NCI-H1694 treated with DMSO at 0.1 percent for 48 hours (cell line): ENCODE results near the gene POU2AF1.
A peak's percentile ranks its signal among the peaks of the same experiment; 100 is the strongest.

Experiments
- DNase-seq: peaks from one replicate; lab custom pipeline; 2025; lab: John Stamatoyannopoulos, UW

POU2AF1 gene, protein sequence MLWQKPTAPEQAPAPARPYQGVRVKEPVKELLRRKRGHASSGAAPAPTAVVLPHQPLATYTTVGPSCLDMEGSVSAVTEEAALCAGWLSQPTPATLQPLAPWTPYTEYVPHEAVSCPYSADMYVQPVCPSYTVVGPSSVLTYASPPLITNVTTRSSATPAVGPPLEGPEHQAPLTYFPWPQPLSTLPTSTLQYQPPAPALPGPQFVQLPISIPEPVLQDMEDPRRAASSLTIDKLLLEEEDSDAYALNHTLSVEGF

DNA sequence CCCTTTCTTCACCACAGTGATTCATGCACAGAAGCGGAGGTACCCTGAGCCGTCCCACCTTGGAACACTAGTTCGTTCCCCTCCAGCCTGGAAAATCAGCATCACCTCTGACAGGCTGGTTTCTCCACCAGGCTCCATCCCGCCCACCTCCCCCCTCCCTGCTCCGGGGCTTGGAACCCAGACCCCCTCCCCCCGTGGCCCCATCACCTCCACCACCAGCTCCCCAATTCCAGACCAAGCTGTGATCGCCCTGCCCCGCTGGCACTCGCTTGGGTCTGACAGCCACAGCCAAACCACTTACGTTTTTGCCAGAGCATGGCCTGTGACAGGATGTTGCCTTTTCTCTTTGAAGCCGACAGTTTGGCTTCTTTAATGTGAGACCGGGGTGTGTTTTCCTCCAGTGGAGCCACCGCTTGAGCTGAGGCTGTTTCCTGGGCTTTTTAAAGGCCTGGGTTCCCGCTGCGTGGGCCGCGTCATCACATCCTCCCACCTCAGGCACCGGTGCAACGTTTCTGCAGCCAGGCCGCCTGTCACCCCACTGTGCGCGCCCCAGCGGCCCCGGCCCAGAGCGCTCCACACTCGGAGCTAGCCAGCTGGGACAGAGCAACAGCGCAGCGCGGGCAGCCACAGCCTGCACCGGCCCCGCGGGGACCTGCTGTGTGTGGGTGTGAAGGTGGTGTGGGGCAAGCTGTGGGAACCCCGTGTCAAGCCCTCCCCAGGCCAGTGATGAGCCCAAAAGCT lies at the start of gene POU2AF1:
POU2AF1 (minus strand) TSS at position 415 of the 741 bp plus-strand sequence; CDS start at position 317, 98 bp downstream.
- DNase-seq = no peak

DNA sequence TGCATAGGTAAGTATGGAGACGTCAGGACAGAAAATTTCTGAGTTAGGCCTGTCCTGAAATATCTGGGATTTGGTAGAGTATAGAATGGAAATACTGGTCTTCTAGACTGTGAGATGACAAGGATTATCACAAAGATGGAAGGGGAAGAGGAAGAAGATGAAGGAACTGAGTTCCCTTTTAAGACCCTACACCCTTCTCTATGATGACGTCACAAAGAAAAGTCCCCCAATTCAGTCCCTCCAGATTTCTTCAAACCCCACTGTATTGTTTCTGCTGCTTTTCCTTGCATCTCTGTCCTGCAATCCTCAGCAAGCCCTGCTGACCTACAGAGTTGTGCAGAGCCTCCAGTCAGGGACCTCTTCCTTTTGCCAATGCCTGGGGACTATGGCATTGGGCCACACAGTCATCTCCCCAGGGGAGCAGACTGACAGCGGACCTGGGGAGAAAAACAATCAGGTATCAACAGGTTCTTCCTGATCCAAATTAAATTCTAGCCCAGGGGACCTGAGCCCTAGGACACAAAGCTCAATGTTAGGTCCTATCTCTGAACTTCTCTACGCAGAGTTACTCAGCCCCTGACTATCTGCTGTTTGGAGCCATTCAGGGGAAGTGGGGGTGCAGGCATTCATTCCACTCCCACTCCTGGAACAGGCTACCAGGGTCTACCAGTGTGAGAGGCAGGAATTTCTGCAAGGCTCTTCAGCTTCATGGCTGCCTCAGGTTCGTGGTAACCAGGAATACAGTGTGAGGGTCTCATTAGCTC lies 49.2 kb upstream of the POU2AF1 start:
- DNase-seq = no peak

DNA sequence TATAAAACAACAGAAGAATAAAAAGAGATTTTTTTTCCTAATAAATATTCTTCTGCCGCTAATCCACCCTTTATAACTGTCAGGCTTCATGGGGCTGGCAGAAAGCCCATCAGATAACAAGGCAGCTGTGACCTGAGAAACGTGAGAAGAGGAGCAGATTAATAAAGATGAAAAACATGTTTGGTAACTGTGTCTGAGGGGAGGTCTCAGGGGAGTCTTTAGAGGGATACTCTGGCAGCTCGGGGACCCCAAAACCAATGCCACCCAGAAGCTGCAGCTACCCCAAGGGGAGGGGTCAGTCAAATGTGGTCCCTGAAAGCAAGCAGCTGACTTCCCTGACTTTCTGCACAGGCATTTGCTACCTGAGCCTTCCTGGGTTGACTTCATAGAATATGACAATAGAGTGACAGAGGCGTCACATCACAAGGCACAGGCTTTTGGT lies 48.4 kb upstream of the POU2AF1 start:
- peak; percentile 58 for DNase-seq

DNA sequence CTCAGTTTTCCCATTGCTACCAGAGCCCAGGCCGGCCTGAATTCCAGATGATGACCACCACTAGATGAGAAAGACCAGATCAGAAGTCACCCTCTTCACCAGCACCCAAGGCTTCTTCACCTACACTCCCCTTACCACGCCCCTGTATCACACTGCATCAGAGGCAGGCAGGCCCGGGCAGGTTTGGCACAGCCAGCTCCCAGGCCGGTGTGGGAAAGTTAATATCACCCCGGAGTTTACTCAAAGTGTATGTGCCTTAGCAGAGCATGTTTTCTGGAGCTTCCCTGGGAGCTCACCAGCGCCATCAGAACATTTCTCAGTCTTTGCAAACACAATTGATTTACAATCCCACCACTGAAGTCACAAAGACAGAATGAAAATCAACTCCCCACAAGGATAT lies 47.5 kb upstream of the POU2AF1 start:
- DNase-seq = peak; percentile 35

DNA sequence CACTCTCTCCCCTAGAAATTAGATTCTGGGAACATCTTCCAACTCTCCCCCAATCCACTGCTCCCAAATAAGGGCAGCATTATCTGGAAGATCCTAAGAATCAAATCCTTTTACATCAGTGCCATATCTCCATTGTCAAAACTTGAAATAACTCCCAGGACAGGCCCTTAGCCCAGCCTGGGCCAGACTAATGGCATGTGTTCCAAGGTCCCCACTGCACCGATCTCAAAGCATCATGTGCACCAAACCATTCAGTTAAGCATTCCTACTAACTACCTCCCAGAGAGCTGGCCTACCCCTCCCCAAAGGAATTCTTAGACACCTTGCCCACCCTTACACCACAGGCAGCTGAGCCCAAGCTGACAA lies 44.2 kb upstream of the POU2AF1 start:
- DNase-seq = no peak

DNA sequence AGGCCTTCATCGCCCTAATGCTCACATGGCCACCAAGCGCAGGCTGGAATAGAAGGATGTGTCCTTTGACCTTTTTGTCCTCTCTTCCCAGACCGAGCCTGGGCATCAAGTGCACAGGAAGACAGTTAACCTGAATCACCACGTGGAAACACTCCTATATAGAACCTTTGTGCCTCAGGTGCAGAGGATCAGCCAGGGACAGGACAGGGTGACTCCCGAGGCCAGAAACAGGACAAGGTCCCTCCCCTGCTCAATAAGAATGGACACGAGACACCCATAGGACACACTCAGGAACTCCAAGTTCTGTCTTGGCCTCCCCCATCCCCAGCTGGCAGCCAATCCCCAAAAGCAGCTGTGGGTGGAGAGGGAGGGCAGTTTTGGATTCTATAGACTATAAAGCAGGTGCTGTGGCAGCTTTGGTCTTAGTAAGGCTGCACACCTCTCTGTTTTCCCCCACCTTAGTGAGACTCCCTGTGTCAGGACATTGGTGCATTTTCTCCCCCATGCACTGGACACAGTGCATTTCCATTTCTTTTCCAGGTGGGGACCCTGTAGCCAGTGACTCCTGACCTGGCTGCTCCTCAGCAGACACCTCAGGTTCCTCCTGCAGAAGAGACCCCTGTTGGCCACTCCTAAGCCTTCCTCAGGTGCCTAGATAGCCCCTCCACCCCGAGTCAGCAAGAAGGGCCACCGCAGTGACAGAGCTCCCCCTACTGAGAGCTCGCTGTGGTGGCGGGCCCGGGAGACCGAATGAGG lies 43.6 kb upstream of the POU2AF1 start:
- peak; percentile 10 for DNase-seq

DNA sequence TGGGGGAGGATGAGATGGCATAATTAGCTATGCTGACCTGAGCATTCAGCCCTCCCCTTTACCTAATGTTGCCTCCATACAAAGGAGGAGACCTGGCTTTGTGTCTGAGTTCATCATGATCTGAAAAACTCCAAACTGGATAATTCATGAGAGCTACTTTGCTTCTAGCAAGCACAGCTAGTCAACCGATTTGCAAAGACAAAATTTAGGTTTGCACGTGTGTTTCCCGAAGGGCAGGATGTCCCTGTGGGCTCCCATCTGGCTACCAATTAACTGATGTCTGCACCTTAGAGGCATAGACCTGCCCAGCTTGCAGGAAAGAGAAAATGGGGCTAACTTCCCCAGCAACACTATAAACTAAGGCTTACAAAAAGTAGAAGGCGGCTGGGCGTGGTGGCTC lies 42.2 kb upstream of the POU2AF1 start:
- DNase-seq = no peak

GRCh38 chr11:111419641-111420327 lies 40.7 kb upstream of the POU2AF1 start:
- DNase-seq = no peak

- no peak for DNase-seq
Measured at GRCh38 chr11:111419181-111419580, 40.1 kb upstream of the POU2AF1 start.

- DNase-seq = no peak
Measured at GRCh38 chr11:111418436-111418787, 39.3 kb upstream of the POU2AF1 start.

DNA sequence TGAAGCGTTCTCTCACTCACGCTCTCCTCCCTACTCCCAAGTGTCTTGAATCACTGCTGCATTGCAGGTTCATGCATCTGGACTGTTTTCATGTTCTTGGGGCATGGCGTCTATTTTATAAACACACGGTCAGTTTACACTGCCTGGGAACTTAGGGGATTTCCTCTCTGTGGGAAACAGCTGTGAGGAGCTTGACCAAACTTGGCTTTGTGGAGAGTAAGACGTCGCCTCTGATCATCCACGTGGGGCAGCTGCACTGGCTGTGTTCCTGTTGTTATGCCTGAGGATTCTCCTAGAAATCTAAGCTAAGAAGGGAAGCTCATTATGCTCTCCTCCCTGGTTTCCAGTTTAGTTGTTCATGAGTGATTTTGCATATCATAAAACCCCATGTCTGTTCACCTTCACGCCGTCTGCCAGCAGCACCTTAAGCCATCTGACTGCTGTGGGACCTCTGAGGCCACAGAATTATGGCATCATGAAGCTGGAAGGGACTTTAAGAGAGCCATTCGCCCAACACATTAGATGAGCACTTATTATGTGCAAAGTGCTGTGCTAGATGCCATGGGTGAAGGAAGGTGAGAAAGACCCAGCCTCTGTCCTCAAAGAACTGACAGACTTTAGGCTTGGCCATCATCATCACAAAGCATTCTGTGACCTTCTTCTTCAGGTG lies 38.8 kb upstream of the POU2AF1 start:
- no peak for DNase-seq

DNA sequence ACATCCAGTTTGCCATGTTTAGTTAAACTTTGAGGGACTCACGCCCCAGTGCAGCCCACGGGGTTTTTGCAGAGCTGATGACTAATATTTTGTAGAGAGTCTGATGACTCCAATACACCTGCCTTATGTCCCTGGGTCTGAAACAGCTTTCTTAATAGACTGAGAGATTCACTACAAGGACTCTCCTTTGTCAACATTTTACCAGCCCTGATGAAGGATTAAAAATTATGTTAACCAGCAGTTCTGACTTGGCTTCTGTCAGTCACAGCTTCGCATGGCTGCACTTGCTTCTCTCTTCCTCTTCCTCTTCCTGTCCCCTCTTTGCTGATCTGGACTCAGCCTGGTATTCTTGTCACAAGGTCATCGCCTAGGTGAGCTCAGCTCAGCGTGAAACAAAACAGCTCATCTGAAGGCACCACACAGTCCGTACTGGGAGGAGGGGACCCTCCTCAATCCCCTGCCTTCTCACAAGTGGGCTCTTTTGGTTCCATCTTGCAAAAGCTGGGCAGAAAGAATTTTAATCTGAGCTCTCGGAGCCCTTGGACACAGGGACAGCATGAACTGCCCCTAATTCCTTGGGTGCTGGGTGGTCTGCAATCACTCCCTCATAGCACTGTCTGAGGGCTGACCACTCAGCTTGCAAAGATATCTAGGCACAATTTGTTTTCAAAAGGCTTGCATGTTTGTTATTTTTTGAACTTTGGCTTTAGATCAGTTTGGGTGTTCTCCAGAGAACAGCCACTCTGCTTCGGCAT lies 38.1 kb upstream of the POU2AF1 start:
- no peak for DNase-seq

DNA sequence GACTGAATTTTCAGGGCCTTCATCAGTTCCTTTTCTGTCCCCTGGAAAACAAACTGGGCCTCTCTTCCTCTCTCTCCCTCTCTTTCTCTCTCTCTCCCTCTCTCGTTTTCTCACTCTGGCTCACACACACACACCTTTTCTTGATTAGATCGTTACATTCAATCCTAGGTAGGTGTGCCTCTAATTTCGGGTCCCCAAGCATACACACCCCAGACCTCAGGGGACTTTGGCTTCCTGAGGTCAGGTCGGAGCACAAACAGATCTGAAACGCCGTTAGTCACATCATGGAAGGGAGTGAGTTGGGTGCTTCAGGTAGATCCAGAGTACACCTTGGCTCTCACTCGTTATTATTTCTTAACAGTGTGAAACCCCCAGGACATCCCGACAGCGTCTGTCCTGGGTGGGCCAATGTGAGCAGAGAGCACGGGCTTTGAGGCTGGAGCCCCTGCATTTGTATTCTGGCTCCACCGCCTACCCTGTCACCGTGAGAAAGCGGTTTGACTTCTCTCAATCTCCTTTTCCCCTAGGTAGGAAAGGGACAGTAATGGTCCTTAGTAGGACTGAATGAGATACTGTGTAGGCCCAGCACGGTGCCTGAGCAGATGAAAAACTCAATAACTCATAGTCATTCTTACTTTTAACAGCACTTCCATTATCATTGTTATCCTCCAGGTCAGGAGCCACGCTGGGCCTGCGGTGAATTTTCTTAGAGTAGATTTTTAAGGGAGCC lies 37.3 kb upstream of the POU2AF1 start:
- DNase-seq = no peak

GRCh38 chr11:111414936-111415335 lies 35.9 kb upstream of the POU2AF1 start:
- no peak for DNase-seq

DNA sequence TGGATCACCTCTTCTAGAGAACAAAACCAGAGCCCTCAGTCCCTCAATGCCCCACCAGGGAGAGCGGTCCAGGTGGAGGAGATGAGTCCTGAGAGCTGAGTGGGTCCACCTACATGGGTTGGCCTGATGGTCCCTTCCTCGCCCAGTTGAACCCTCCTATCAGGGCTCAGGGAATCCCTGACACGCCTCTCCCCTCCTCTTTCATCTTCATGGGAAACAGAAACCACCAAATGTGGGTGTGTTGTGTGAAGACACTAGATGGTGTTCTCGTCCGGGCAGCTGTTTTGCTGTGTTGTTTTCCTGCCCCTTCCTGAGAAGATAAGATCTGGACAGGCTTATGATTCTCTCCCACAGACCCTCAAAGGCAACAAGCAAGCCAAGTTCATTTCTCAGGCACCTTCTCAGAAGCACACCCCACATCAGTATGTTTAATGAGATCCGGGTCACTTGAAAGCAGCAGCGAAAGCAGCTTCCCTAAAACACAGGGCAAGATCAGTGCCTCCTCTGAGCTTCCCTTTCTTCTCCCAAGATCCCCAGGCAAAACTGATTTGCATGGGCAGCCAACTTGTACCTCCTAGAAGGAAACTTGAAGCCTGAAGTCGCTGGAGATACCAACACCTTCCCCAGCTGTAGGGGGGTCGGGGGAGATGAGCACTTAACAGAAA lies 35.3 kb upstream of the POU2AF1 start:
- DNase-seq = no peak

GRCh38 chr11:111413849-111414248 lies 34.8 kb upstream of the POU2AF1 start:
- no peak for DNase-seq

DNA sequence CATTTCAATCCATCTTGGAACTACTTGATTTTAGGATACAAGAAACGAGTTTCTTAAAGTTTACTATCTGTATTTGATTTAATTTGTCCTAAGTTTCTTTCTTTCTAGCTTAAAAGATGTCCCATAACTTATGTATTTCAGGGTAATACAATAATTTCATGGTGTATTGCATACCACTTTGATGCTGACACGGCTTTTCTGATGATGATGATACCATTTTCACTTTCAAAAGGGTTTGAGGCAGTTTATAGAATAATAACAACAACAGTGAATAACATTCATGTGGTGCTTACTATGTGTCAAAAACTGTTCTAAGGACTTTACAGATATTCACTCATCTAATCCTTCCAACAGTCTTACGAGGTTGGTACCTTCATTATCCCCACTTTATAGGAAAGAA lies 33.2 kb upstream of the POU2AF1 start:
- no peak for DNase-seq

DNA sequence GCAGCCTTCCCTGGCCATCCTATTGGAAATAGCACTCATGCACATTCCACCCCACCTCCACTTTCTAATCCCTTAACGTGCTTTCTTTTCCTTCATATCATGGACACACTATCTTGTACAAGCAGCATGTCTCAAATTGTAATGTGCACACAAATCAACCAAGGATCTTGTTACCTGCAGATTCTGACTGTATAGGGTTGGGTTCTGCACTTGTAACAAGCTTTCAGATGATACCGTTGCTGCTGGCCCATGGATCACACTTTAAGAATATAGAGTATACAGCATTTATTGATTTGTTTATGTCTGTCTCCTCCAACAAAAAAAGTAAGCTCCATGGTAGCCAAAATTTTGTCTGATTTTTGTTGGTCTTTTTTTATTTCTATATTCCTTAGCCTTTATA lies 32.4 kb upstream of the POU2AF1 start:
- no peak for DNase-seq

DNA sequence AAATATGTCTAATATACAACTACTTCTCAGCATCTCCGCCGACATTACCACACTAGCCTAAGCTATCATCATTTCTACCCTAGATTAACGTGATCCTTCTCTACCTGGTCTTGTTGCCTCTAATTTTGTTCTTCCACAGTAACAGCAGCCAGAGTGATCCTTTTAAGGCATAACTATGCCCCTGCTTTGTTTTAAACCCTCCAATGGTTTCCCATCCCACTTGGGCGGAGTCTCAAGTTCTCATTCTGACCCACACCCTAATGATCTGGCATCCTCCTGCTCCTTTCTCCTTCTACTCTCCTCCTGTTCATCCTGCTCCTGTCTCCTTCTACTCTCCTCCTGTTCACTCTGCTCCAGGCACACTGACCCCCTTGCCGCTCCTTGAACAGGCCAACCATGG lies 31.9 kb upstream of the POU2AF1 start:
- DNase-seq = no peak
